ENCODE data around the gene PLD3.

DNA sequence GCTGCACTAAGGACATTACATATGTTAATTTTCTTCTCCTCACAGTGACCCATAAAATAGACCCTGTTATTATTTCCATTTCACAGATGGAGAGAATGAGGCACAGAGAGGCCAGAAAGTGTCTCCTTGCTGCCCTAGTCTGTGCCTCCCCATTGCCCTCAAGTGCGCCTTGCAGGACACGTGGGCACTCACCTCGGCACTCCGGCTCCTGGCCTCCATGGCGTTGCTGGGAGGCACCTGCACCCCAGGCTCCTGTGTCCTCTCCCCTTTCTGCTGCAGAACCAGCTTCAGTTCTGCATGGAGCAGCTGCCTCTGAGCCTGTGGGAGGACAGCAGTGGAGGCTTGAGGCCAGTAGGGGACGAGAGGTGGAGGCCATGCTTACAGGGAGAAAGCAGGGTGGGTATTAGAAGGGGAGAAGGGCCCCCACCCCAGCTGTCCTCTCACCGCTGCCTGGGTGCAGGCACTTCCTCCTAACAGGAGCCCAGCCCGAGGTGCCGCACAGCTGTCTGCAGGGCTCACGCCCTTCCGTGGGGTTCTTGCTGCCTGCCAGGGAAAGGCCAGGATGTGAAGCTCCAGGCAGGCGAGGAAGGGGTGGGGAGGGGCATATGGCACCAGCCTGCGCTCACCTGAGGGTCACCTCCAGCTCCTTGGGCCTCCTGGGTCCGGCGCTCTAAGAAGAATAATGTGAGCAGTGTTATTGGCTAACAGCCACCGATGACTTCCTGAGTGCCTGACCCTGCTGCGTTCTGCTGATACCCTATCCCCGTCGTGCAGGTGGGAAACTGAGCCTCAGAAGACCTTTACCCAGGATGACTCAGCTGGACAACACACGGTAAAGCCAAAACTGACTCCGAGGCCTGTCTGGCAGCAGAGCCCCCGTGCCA lies 59.5 kb downstream of the PLD3 start:
- TF ChIP-seq CTCF (conservative IDR thresholded peaks at IDR 0.05; ENCODE audit: low read depth, low read length) (no peak), EZH2phosphoT487 (IDR thresholded peaks at IDR 0.05; ENCODE audit: borderline replicate concordance, low read length) (no peak)
